ENCODE results near the gene EGFL8.

GRCh38 chr6:32147401-32148132, 16.8 kb upstream of the EGFL8 start:
- no peak for TF ChIP-seq CTCF (IDR thresholded peaks at IDR 0.05)
- TF ChIP-seq POLR2A (IDR thresholded peaks at IDR 0.05), result no peak
- TF ChIP-seq POLR2AphosphoS5 (IDR thresholded peaks at IDR 0.05), result no peak
- TF ChIP-seq EP300 (IDR thresholded peaks at IDR 0.05; ENCODE audit: low read depth), result no peak
